ENCODE data around the gene FBXO31. TPM values are rescaled to one million over a fixed set of nuclear protein-coding genes. Genes with fewer than 3 reads are reported as not detected.

FBXO31 gene
- total and polyA plus RNA-seq, 2 donors (not counting 1 experiment from before 2014, with no cell fraction given), result 17.8 to 32.9 TPM

DNA sequence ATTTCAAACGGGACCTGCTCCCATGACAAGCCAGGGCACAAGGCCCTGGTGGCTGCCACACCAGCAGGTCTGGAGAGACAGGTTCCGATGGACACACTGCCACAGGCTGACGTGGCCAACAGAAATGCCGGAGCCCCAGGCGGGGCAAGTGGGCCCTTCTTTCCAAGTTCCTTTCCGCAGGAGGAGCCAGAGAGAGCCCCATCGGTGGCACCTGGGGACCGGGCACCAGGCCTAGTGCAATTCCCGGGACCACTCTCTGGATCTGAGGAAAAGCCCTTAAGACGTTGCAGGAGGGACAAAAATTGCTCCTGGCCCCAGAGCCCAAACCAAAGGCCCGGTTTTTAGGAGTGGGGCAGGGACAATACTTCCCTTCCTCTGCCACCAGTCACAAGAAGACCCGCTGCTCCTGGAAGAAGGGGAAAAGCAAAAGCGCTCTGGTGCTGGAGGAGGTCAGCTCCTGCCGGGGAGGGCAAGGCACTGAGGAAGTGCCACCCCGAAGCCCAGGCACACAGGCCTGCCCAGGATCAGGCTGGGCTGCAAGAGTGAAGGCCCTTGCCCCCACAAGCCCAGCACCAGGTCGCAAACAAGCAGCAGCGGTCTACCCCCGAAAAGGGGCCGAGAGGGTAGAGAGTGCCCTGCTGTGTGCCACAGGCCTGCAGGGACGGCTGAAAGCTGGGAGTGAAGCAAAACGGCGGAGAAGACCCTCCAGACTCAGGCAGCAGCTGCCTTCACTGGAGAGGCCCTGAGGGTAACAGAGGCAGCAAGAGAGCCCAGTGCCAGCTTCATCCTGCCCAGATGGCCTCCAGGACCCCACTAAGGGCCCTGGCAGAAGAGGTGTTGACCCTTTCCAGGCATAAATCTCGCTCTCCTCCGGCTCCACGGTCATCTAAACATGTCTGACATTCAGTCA, 37.7 kb upstream of the FBXO31 start:
- TF ChIP-seq EZH2 (IDR thresholded peaks at IDR 0.05; ENCODE audit: borderline replicate concordance, insufficient read depth, low read depth, low read length, poor library complexity, severe bottlenecking), result no peak
- TF ChIP-seq, protein P1, sequence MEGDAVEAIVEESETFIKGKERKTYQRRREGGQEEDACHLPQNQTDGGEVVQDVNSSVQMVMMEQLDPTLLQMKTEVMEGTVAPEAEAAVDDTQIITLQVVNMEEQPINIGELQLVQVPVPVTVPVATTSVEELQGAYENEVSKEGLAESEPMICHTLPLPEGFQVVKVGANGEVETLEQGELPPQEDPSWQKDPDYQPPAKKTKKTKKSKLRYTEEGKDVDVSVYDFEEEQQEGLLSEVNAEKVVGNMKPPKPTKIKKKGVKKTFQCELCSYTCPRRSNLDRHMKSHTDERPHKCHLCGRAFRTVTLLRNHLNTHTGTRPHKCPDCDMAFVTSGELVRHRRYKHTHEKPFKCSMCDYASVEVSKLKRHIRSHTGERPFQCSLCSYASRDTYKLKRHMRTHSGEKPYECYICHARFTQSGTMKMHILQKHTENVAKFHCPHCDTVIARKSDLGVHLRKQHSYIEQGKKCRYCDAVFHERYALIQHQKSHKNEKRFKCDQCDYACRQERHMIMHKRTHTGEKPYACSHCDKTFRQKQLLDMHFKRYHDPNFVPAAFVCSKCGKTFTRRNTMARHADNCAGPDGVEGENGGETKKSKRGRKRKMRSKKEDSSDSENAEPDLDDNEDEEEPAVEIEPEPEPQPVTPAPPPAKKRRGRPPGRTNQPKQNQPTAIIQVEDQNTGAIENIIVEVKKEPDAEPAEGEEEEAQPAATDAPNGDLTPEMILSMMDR (IDR thresholded peaks at IDR 0.05), result no peak
- no peaks in the 10 kb centered on the region for H3K27me3 Mint-ChIP-seq
- intact Hi-C loops (cut with micrococcal nuclease), result no loop called here
- CTCF ChIA-PET, result interaction anchor here (0.5 kb wide), 1 partner anchor 168 kb away, joined by 3 read pairs; no protein-coding TSS in a partner anchor
- H3K4me1 Mint-ChIP-seq, result no peaks in the 10 kb centered on the region
- H3K9ac ChIP-seq (ENCODE audit: low read length), result no peak overlapping the region
- H4K20me1 ChIP-seq (ENCODE audit: control insufficient read depth, insufficient read depth, low read length, poor library complexity, severe bottlenecking), result no peaks in the 10 kb centered on the region
- H3K79me2 ChIP-seq (ENCODE audit: control insufficient read depth, insufficient read depth, low read length), result no peaks in the 10 kb centered on the region
- H3K27ac Mint-ChIP-seq, result no peak overlapping the region
- no peak overlapping the region for H2AFZ ChIP-seq (ENCODE audit: insufficient read depth, low read depth, low read length, poor library complexity, severe bottlenecking)
- no peak overlapping the region for H3K27ac ChIP-seq (ENCODE audit: low read length in 2 of 2)
- no peaks in the 10 kb centered on the region for H3K36me3 ChIP-seq (replicated peaks in 1 of 2; ENCODE audit: control extremely low read depth in 1 of 2, control insufficient read depth in 1 of 2, extremely low read depth in 1 of 2, insufficient read depth in 2 of 2, low read length in 1 of 2)
- no peaks in the 10 kb centered on the region for H3K9me3 ChIP-seq (ENCODE audit: control extremely low read depth in 1 of 3, control insufficient read depth in 2 of 3, insufficient read depth in 1 of 3, low read length in 2 of 3)
- no peaks in the 10 kb centered on the region for H3K9me3 Mint-ChIP-seq (ENCODE audit: insufficient read depth)
- POLR2A ChIA-PET, result no interaction called here
- DNase-seq (no peak), ATAC-seq (ENCODE audit: low read depth) (no peak)
- H3K27me3 ChIP-seq (replicated peaks in 1 of 4; ENCODE audit: control extremely low read depth in 1 of 4, control insufficient read depth in 3 of 4, insufficient read depth in 4 of 4, low read length in 3 of 4), result no peaks in the 10 kb centered on the region
- H3K4me3 Mint-ChIP-seq, result no peak overlapping the region
- H3K4me3 ChIP-seq (ENCODE audit: control extremely low read depth in 1 of 5, extremely low read depth in 1 of 5, insufficient read depth in 1 of 5, low read depth in 2 of 5, low read length in 4 of 5), result no peak overlapping the region
- WGBS (ENCODE audit: insufficient coverage), result 95% methylated on average over 19 of the region's 25 CpGs
- no peaks in the 10 kb centered on the region for H3K4me1 ChIP-seq (ENCODE audit: control insufficient read depth in 2 of 2, insufficient read depth in 2 of 2, low read length in 2 of 2)
- no peak overlapping the region for H3K4me2 ChIP-seq (replicated peaks; ENCODE audit: low read depth, low read length, poor library complexity, severe bottlenecking)
